GM19463 (cell line): ENCODE results near the gene WDR33.

Experiments
- ATAC-seq: cut with Tn5 transposase; IDR thresholded peaks from one replicate; pipeline ENCODE4 v1.9.1; 2021; ENCODE audit warnings: mild to moderate bottlenecking, moderate library complexity; ENCODE audit not compliant: unreplicated experiment

The WDR33 gene

GRCh38 chr2:127674241-127675209 lies 136.4 kb downstream of the WDR33 start:
- no peak for ATAC-seq

DNA sequence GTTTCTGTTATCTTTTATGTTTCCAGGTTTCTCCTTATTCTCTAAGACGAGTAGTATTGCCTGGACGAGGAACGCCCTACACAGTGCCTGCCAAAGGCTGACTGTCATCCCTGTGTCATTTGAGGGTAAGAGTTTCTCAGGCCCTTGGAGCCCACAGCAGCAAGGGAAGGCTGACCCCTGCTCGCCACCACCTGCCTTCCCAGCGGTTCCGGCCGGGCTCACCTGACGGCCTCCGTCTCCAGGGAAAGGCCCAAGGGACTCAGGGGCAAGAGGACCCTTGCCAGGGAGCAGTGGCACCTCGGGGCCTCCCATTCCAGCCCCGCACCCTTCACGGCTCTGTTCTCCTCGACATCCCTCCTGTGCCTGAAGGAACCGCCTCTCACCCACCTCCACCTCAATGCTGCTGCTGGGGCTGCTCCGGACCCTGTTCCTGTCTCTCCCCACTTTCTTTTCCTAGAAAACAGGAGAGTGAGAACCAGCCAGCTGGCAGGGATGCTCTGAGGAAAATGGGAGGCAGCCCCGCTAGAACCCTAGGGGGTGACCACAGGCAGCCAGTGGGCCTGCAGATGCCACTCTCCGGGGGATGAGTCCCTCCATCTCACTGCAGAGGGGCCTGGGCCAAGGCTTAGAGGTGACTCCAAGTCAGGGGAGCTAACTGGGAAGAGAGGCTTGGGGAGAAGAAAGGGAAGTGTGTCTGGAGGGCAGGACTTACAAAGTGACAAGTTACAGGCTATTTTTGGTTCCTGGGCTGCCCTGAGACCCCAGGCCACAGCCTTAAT lies 137.5 kb downstream of the WDR33 start:
- ATAC-seq = no peak

- ATAC-seq = no peak
These were observed 138.4 kb downstream of the WDR33 start for GRCh38 chr2:127672341-127673224.

GRCh38 chr2:127671557-127672302 lies 139.2 kb downstream of the WDR33 start:
- no peak for ATAC-seq

DNA sequence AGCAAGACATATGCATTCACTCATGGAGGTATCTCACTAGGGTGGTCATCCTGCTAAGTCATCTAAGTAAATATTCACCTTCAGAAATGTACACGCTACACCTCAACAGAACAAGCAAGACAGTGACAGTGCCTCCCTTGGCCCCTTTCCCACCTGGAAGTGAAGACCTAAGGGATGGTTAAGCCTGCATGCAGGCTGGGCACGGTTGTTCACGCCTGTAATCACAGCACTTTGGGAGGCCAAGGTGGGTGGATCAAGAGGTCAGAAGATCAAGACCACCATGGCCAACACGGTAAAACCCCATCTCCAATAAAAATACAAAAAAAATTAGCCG lies 140.0 kb downstream of the WDR33 start:
- ATAC-seq = no peak

- no peak for ATAC-seq
These were observed 140.7 kb downstream of the WDR33 start for GRCh38 chr2:127670055-127670956.

DNA sequence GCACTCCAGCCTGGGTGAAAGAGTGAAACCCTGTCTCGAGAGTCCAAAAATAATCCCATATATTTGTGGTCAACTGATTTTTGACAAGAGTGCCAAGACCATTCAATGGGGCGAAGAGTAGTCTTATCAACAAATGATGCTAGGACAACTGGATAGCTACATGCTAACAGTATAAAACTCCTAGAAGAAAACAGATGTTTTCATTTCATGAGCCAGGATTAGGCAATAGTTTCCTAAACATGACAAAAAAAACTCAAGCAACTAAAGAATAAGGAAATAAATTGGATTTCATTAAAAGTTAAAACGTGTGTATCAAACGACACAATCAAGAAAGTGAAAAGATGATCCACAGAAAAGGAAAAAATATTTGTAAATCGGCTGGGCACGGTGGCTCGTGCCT lies 141.9 kb downstream of the WDR33 start:
- ATAC-seq = no peak

DNA sequence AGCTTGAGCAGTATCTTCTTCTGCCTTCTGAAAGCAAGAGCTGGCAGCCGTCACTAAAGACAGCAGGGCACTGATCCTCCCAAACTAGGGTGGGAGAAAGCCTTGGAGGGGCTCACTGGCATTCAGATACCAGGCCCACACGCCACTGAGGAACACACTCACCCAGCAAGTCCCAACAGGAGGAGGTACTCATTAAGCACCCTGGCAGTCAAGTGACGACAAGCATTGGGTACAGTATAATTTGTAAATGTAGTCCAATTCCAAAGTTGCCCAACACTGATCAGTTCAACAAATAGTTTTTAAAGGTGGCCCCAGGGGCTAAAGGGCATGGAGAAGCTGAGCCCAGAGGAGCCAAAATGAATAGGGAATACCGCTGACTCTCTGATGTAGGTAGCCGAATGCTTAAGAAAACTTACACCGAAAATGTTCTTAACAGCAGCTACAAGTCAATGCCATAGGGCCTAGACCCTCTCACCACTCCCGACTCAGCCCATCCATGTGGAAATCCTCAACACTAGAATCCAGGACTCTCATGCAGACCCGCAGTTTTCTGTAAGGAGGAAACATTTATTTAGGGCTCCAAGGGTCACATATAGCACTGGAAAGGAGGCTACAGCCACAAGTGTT lies 145.6 kb downstream of the WDR33 start:
- no peak for ATAC-seq

GRCh38 chr2:127664895-127665225 lies 146.1 kb downstream of the WDR33 start:
- no peak for ATAC-seq

DNA sequence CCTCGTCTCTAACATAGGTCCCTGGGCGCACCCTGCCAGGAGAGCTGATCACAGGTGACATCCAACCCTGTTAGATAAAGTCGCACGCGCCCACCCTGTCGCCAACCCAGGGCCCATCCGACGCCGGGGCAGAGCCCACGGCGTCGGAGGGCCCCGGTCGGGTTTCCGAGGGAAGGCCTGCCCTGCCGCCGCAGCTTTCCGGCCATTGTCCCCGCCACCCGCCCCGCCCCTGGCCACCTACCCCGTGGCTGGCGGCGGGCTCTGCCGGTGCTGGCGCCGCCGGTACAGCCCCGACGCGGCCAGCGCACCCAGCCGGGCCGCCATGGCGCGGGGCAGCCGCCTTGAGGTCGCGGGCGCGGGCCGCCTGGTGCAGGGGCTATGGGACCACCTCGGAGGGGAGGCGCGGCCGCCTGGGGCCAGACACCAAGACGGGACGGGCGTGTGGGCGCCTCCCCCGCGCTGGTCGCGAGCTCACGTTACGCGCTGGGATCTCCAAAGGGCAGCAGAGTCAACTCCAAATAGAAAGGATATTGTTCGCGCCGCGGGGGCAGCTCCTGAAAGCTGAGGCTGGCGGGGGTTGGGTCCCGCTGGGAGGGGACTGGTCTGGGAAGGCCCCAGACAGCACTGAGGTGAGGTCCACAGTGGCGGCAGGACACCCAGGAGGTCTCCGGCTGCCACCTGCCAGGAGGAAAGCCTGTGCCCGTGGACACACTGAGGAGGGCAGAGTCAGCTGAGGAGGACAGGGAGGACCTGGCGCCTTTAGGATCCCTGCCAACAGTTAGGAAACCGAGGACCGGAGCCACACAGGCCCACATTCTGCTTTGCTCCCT lies 146.7 kb downstream of the WDR33 start:
- ATAC-seq = no peak

DNA sequence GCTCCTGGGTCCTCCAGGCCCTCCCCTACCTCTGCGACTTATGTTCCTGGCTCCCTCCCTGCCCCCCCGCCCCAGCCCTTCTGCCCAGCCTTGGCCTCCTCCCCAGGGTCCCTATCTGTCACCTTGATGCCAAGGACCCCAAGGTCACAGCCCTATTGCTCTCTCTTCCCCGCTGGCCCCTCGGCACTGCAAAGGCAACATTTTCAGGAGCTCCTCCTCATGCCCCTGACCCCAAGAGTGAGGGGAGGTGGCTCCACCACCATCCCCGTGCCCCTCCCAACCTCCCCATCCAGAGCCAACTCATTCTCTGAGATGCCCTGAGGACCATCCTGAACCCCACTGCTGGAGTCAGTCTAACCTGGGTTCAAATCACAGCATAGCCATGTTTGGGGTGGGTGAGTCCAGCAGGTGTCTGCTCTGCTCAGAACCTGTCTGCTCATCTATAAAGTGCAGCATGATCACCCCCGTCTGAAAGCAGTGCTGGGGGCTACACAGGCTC lies 147.4 kb downstream of the WDR33 start:
- ATAC-seq = no peak

DNA sequence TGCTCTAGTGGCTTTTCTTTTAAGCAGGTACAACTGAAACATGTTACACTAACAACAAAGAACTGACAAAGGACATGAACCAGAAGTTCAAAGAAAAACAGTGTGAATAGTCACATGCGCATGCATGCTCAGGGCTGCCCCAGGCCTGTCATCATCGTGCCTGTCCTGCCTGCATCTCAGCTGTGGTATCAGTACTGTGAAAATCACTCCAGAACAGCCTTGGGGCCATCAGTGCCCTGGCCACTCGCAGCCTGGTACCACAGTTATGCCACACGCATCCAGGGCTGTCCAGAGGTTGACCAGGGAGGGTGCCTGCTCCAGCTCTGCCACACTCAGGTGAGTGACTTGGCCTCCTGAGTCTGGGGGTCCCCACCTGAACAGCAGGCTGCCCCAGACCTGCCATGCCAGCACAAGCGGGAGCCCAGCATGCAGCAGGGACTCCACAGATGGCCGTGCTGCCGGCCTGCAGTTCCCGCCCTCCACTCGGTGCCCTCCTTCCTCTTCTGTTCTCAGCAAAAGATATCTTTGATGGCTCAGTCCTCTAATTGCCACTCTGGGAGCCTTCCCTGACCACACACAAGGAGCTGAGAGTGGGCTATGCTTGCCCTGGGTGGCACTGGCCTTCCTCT lies 147.9 kb downstream of the WDR33 start:
- no peak for ATAC-seq

DNA sequence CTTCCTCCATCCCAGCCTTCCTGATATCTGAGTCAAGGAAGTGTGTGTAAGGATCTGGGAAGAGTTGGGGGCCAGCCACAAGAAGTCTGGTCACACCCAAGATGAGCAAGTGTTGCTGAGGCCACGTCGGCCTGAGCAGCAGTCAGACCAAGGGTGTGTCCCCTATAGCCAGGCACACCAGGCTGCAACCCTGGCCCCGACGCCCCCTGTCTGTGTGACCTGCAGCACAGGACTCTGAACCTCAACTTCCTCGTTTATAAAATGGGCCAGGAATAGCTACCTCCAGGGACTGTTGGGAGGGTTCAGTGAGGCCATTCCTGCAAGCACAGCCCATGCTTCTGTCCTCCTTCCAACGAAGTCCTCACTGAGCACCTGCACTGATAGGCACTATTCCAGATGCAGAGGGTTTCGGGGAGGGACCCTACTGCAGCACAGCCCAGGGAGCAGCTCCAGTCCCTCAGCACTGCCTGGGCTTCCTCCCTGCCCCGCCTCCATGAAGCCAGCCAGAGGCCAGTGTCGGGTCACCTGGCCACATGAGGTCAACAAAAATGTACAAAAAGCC lies 148.9 kb downstream of the WDR33 start:
- no peak for ATAC-seq

DNA sequence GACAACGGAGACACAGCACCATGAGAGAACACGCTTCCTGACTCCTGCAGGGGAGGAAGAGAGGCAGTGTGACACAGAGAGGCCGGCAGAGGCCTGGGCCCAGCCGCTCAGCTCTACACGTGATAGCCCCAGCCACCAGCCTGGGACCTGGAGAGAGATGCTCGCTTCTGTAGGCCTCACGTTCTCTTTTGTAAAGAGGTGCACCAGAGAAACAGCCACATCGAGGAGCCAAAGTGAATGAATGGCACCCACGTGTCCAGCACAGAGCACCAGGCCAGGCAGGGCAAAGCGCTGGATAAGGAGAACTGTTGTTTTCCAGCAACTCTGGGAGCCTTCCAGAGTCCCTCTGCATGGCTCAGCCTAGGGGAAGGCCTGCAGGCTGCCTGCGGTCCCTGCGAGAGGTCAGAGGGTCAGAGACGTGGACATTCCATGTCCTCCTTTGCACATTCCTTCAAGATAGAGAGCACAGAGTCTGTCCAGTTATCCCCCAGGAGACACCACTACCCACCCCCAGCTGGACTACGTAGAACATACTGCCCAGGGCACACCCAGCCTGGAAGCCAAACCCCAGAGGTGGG lies 149.8 kb downstream of the WDR33 start:
- ATAC-seq = no peak

DNA sequence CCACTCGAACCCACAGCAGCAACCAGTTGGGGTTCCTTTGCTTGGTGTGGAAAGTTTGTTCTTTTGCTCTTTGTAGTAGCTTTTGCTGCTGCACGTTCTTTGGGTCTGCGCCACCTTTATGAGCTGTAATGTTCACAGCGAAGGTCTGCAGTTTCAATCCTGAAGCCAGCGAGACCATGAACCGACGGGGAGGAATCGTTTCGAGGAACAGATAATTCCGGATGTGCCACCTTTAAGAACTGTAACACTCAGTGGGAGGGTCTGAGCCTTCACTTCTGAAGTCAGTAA lies 150.7 kb downstream of the WDR33 start:
- no peak for ATAC-seq

DNA sequence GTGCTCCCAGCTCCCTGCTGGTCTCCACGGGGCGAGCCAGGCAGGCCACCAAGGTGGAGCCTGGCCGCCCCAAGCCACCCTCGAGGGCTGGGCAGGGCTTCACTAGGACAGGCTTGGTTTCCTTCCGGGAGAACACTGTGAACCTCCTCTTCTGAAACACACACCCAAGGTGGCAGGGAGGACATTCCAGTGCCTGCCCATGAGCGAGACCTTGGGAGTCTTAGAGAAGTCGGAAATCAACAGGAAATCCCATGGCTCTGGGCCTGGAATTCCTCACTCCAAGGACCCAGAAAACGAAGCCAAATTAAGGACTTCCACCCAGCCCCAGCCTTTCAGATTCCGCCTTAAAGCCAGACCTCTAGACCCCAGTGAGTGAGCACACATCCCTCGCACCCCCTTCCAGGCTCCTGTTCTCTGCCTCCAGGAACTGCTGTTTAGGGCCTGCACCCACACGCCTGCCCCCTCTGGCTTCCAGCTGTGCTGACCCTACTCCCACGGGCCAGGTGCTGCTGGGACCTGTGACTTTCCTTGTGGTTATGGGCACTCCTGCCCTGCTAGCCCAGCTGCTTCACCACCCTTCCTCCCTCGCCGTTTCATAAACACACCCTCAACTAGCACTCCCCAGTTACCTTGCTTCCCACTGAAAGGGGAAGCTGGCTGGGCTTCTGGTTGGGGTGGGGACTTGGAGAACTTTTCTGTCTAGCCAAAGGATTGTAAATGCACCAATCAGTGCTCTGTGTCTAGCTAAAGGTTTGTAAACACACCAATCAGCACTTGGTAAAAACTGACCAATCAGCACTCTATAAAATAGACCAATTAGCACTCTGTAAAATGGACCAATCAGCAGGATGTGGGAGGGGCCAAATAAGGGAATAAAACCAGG lies 151.3 kb downstream of the WDR33 start:
- no peak for ATAC-seq
